ENCODE results near the gene SUGCT.

- TF ChIP-seq CTCF (IDR thresholded peaks at IDR 0.05) (no peak), POLR2A (IDR thresholded peaks at IDR 0.05) (no peak)
Observed at GRCh38 chr7:40611095-40611871, 476.5 kb downstream of the SUGCT start.
